OCI-LY3 (cell line): Measurements from ENCODE around the gene TMEM132C.

Experiments
- H2AFZ ChIP-seq: fragments of 200-600, 300-600 bp; shearing (Covaris generic); 2 replicates; pipeline ENCODE4 v1.6.0; 2014; ENCODE audit warnings: antibody characterized with exemption, low read depth, low read length
- H3K27ac ChIP-seq: fragments of 200-600, 300-600 bp; sonication (generic); 2 replicates; pipeline ENCODE4 v1.5.1; 2014; ENCODE audit warnings: mild to moderate bottlenecking, low read length, moderate library complexity, mixed read lengths
- H3K27me3 ChIP-seq: fragments of 200-600, 300-600 bp; sonication (generic); 2 replicates; pipeline ENCODE4 v1.6.1; 2014; ENCODE audit warnings: low read depth, low read length, mixed read lengths
- H3K36me3 ChIP-seq: fragments of 200-600, 300-600 bp; sonication (generic); replicated peaks from 2 replicates; pipeline ENCODE3; 2014; ENCODE audit warnings: low read depth, low read length, mixed read lengths
- H3K4me1 ChIP-seq: fragments of 300-600, 200-600 bp; sonication (generic); 2 replicates; pipeline ENCODE4 v1.6.1; 2014; ENCODE audit warnings: low read length, mixed read lengths
- H3K4me2 ChIP-seq: fragments of 200-600, 300-600 bp; sonication (generic); 2 replicates; pipeline ENCODE4 v1.6.1; 2014; ENCODE audit warnings: low read length, mixed read lengths
- H3K4me3 ChIP-seq: fragments of 300-600, 200-600 bp; sonication (generic); 2 replicates; pipeline ENCODE4 v1.5.1; 2014; ENCODE audit warnings: antibody characterized with exemption, mild to moderate bottlenecking, low read length, moderate library complexity
- H3K79me2 ChIP-seq: fragments of 300-600, 200-600 bp; shearing (Covaris generic); 2 replicates; pipeline ENCODE4 v1.6.1; 2014; ENCODE audit warnings: mild to moderate bottlenecking, low read length, mixed read lengths
- H3K9ac ChIP-seq: fragments of 300-600, 200-600 bp; shearing (Covaris generic); 2 replicates; pipeline ENCODE4 v1.6.0; 2014; ENCODE audit warnings: mild to moderate bottlenecking, low read length, moderate library complexity
- H3K9me3 ChIP-seq: fragments of 200-600, 300-600 bp; shearing (Covaris generic); 2 replicates; pipeline ENCODE4 v1.6.1; 2014; ENCODE audit warnings: low read length, mixed read lengths; ENCODE audit not compliant: insufficient read depth
- H4K20me1 ChIP-seq: fragments of 200-600, 300-600 bp; sonication (generic); 2 replicates; pipeline ENCODE4 v1.6.1; 2016; ENCODE audit warnings: low read length, mixed read lengths; ENCODE audit not compliant: insufficient read depth
- CTCF ChIP-seq: fragments of 200-600, 300-600 bp; sonication (generic); IDR thresholded peaks from 2 replicates; pipeline ENCODE4 v1.5.1; 2014; ENCODE audit warnings: antibody characterized with exemption, low read length, low read depth
- EZH2phosphoT487 ChIP-seq: fragments of 200-600 bp; shearing (Covaris generic); IDR thresholded peaks from 2 replicates; pipeline ENCODE4 v1.6.1; 2018; ENCODE audit warnings: antibody characterized with exemption, mixed run types, low read depth

TMEM132C gene

GRCh38 chr12:128654468-128654867 is 387.5 kb downstream of the TMEM132C start:
- no peak overlapping the region for H2AFZ ChIP-seq
- no peak overlapping the region for H3K27ac ChIP-seq
- no peak overlapping the region for H3K9ac ChIP-seq
- H3K4me3 ChIP-seq, result no peak overlapping the region
- peaks cover 15% of the 10 kb centered on the region for H3K4me1 ChIP-seq
- H4K20me1 ChIP-seq, result no peaks in the 10 kb centered on the region
- H3K4me2 ChIP-seq, result no peak overlapping the region
- H3K79me2 ChIP-seq, result no peaks in the 10 kb centered on the region
- H3K36me3 ChIP-seq, result no peaks in the 10 kb centered on the region
- no peaks in the 10 kb centered on the region for H3K27me3 ChIP-seq
- no peak for TF ChIP-seq CTCF
- no peak for TF ChIP-seq EZH2phosphoT487
- peaks cover 3% of the 10 kb centered on the region; the same call in 1 of the 2 replicates for H3K9me3 ChIP-seq

- Histone ChIP-seq H3K27me3 (no peaks in the 10 kb centered on the region), H3K36me3 (no peaks in the 10 kb centered on the region), H3K9me3 (peaks cover 3% of the 10 kb centered on the region; the same call in 1 of the 2 replicates), H3K4me3 (no peak overlapping the region), H3K79me2 (no peaks in the 10 kb centered on the region), H2AFZ (no peak overlapping the region), H4K20me1 (no peaks in the 10 kb centered on the region), H3K9ac (no peak overlapping the region), H3K27ac (no peak overlapping the region), H3K4me1 (peaks cover 15% of the 10 kb centered on the region), H3K4me2 (no peak overlapping the region; the same call in 1 of the 2 replicates)
- no peak for TF ChIP-seq CTCF
- TF ChIP-seq EZH2phosphoT487, result no peak
Observed at GRCh38 chr12:128657378-128657777, 390.4 kb downstream of the TMEM132C start.

- H3K27ac ChIP-seq, result no peak overlapping the region
- H3K9ac ChIP-seq, result no peak overlapping the region
- no peak overlapping the region for H3K4me2 ChIP-seq
- H3K4me1 ChIP-seq, result peaks cover 15% of the 10 kb centered on the region
- H4K20me1 ChIP-seq, result no peaks in the 10 kb centered on the region
- H2AFZ ChIP-seq, result no peak overlapping the region
- no peaks in the 10 kb centered on the region for H3K27me3 ChIP-seq
- TF ChIP-seq CTCF (no peak), EZH2phosphoT487 (no peak)
- H3K79me2 ChIP-seq, result no peaks in the 10 kb centered on the region
- peaks cover 3% of the 10 kb centered on the region; the same call in 1 of the 2 replicates for H3K9me3 ChIP-seq
- no peak overlapping the region for H3K4me3 ChIP-seq
- no peaks in the 10 kb centered on the region for H3K36me3 ChIP-seq
Observed at GRCh38 chr12:128660532-128661225, 393.7 kb downstream of the TMEM132C start.

GRCh38 chr12:128661226-128661569 is 394.2 kb downstream of the TMEM132C start:
- no peak overlapping the region for H3K9ac ChIP-seq
- H3K4me2 ChIP-seq, result no peak overlapping the region
- no peaks in the 10 kb centered on the region for H3K36me3 ChIP-seq
- no peaks in the 10 kb centered on the region for H3K79me2 ChIP-seq
- TF ChIP-seq CTCF (no peak), EZH2phosphoT487 (no peak)
- peaks cover 3% of the 10 kb centered on the region; the same call in 1 of the 2 replicates for H3K9me3 ChIP-seq
- H3K4me3 ChIP-seq, result no peak overlapping the region
- H3K27me3 ChIP-seq, result no peaks in the 10 kb centered on the region
- H3K4me1 ChIP-seq, result peaks cover 15% of the 10 kb centered on the region
- H3K27ac ChIP-seq, result no peak overlapping the region
- no peak overlapping the region for H2AFZ ChIP-seq
- H4K20me1 ChIP-seq, result no peaks in the 10 kb centered on the region
